ENCODE data around the gene CHI3L1. TPM values are rescaled to one million over a fixed set of nuclear protein-coding genes. Genes with fewer than 3 reads are reported as not detected.

CHI3L1 gene
- total RNA-seq, 4 donors from 2014 or later = 2.9 to 23.2 TPM; not detected in 2

GRCh38 chr1:203188686-203189232, 2.3 kb upstream of the CHI3L1 start:
- TF ChIP-seq POLR2AphosphoS5 (IDR thresholded peaks at IDR 0.05) = no peak
- TF ChIP-seq, protein P1, sequence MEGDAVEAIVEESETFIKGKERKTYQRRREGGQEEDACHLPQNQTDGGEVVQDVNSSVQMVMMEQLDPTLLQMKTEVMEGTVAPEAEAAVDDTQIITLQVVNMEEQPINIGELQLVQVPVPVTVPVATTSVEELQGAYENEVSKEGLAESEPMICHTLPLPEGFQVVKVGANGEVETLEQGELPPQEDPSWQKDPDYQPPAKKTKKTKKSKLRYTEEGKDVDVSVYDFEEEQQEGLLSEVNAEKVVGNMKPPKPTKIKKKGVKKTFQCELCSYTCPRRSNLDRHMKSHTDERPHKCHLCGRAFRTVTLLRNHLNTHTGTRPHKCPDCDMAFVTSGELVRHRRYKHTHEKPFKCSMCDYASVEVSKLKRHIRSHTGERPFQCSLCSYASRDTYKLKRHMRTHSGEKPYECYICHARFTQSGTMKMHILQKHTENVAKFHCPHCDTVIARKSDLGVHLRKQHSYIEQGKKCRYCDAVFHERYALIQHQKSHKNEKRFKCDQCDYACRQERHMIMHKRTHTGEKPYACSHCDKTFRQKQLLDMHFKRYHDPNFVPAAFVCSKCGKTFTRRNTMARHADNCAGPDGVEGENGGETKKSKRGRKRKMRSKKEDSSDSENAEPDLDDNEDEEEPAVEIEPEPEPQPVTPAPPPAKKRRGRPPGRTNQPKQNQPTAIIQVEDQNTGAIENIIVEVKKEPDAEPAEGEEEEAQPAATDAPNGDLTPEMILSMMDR (IDR thresholded peaks at IDR 0.05) = no peak
- Histone ChIP-seq H3K27me3 (no peaks in the 10 kb centered on the region), H3K4me3 (no peak overlapping the region), H3K4me1 (peaks cover 0 to 10% (median 0%) of the 10 kb centered on the region in 4 donors), H3K9me3 (no peaks in the 10 kb centered on the region), H3K27ac (no peak overlapping the region), H3K36me3 (no peaks in the 10 kb centered on the region)
- DNase-seq = no peak
- intact Hi-C loops (cut with DNase I; ENCODE audit: low total_unique reads) = no loop called here
- in situ Hi-C loops (cut with MboI; ENCODE audit: low pct_ligation_motif_present in 1 of 4, low pct_unique_long_range_greater_than_20kb in 1 of 4, low sequenced_read_pairs in 3 of 4) = no loop called here
- 20 to 60% methylated on average over 2 to 4 of the region's 4 CpGs for WGBS, 2 donors (ENCODE audit: low coverage in 1 of 2)

DNA sequence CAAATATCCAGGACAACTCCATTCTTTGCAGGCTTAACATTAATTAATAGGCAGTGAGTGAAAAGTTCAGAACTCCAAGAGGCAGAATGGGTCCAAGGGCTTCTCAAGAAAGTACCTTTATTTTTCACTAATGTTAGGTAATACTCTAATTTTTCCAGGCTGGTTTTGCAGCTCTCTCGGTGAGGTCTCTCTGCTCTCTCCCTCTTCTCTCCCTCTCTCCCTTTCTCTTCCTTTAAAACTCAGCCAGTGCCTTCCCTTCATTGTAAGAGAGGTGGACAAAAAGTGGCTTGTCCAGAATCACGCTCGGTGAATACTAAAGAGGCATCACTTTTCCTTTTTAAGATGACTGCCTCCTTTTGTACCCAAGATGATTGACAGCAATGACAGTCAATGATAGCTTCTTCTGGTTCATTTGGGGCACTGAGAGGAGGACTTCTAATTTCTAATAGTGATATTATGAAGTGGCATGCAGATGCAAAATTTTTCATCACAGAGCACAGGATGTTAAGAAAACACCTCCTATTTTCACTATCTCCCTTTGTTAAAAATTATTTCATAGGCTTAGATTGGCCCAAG, 1.3 kb upstream of the CHI3L1 start:
- H3K4me3 ChIP-seq = no peak overlapping the region
- H3K27ac ChIP-seq = no peak overlapping the region
- intact Hi-C loops (cut with DNase I; ENCODE audit: low total_unique reads) (no loop called here), in situ Hi-C loops (cut with MboI; ENCODE audit: low pct_ligation_motif_present in 1 of 4, low pct_unique_long_range_greater_than_20kb in 1 of 4, low sequenced_read_pairs in 3 of 4) (no loop called here)
- DNase-seq = no peak
- 87 to 93% methylated on average over 3 of the region's 3 CpGs for WGBS, 2 donors (ENCODE audit: low coverage in 1 of 2)
- H3K36me3 ChIP-seq = no peaks in the 10 kb centered on the region
- peaks cover 0 to 10% (median 0%) of the 10 kb centered on the region in 4 donors for H3K4me1 ChIP-seq
- no peaks in the 10 kb centered on the region for H3K27me3 ChIP-seq
- H3K9me3 ChIP-seq = no peaks in the 10 kb centered on the region
- TF ChIP-seq EP300 (IDR thresholded peaks at IDR 0.05; ENCODE audit: low read depth) (no peak), POLR2AphosphoS5 (IDR thresholded peaks at IDR 0.05) (no peak), POLR2A (IDR thresholded peaks at IDR 0.05) (no peak)
- TF ChIP-seq, protein P1 (IDR thresholded peaks at IDR 0.05) = no peak

- H3K4me1 ChIP-seq = peaks cover 0 to 10% (median 0%) of the 10 kb centered on the region in 4 donors
- H3K27ac ChIP-seq = no peak overlapping the region
- H3K9me3 ChIP-seq = no peaks in the 10 kb centered on the region
- H3K27me3 ChIP-seq = no peaks in the 10 kb centered on the region
- in situ Hi-C loops (cut with MboI; ENCODE audit: low pct_ligation_motif_present in 1 of 4, low pct_unique_long_range_greater_than_20kb in 1 of 4, low sequenced_read_pairs in 3 of 4) (no loop called here), intact Hi-C loops (cut with DNase I; ENCODE audit: low total_unique reads) (no loop called here)
- H3K4me3 ChIP-seq = no peak overlapping the region
- TF ChIP-seq EP300 (IDR thresholded peaks at IDR 0.05; ENCODE audit: low read depth) (no peak), POLR2AphosphoS5 (IDR thresholded peaks at IDR 0.05) (no peak), POLR2A (IDR thresholded peaks at IDR 0.05) (no peak)
- TF ChIP-seq, protein P1 (IDR thresholded peaks at IDR 0.05) = no peak
- no peaks in the 10 kb centered on the region for H3K36me3 ChIP-seq
- no peak for DNase-seq
- WGBS, 2 donors (ENCODE audit: low coverage in 1 of 2) = 31 to 66% methylated on average over 2 to 7 of the region's 7 CpGs
Measured at GRCh38 chr1:203187304-203187685, 791 bp upstream of the CHI3L1 start.

DNA sequence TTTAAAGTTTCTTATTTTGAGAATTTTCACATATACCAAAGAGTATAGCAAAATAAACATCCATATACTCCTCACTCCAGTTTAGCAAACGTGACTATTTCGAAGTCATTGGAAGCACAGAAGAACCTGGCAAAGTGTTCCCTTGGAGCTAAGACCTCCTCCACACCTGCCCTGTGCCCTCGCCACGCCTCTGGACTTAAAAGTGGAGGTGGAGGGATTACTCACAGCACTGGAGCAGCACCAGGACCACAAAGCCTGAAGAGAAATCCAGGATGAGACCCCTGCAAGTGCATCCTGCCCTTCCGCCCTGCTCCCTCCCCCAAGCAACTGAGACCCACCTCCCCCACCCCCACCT, 436 bp downstream of the CHI3L1 start:
- 69% methylated on average over 5 of the region's 5 CpGs; no CpG with 5 or more reads in 1 of the 2 donors for WGBS, 2 donors (ENCODE audit: low coverage in 1 of 2)
- TF ChIP-seq POLR2A (IDR thresholded peaks at IDR 0.05) (no peak), EP300 (IDR thresholded peaks at IDR 0.05; ENCODE audit: low read depth) (no peak), POLR2AphosphoS5 (IDR thresholded peaks at IDR 0.05) (no peak)
- TF ChIP-seq, protein P1 (IDR thresholded peaks at IDR 0.05) = no peak
- Histone ChIP-seq H3K4me1 (peaks cover 0 to 10% (median 0%) of the 10 kb centered on the region in 4 donors), H3K4me3 (no peak overlapping the region), H3K9me3 (no peaks in the 10 kb centered on the region), H3K27ac (no peak overlapping the region), H3K27me3 (no peaks in the 10 kb centered on the region), H3K36me3 (no peaks in the 10 kb centered on the region)
- in situ Hi-C loops (cut with MboI; ENCODE audit: low pct_ligation_motif_present in 1 of 4, low pct_unique_long_range_greater_than_20kb in 1 of 4, low sequenced_read_pairs in 3 of 4) (no loop called here), intact Hi-C loops (cut with DNase I; ENCODE audit: low total_unique reads) (no loop called here)
- no peak for DNase-seq

All from transverse colon (tissue), 4 donors.